HEK293 (cell line): ENCODE results near the gene BPI.

ENCODE experiments used
- CTCF ChIA-PET: fragments of 350-600 bp; formaldehyde crosslinking; extraction: SDS; loops from one replicate; lab custom pipeline; 2021; ENCODE audit warnings: antibody characterized with exemption; lab: Yijun Ruan, JAX
- POLR2A ChIA-PET: fragments of 300-600 bp; formaldehyde crosslinking; extraction: SDS; loops from one replicate; lab custom pipeline; 2020; ENCODE audit warnings: antibody characterized with exemption, inconsistent platforms; lab: Yijun Ruan, JAX
- H3K27ac ChIP-seq: fragments of 200-500 bp; sonication (Bioruptor generic); 2 replicates; pipeline ENCODE4 v1.5.1; 2014; ENCODE audit warnings: low read depth, low read length, control low read depth, inconsistent platforms; ENCODE audit errors: extremely low read depth
- H3K36me3 ChIP-seq, 2 experiments: fragments of 200-500 bp in 1 of 2; sonication (Bioruptor generic) in 1 of 2; 1 replicate in 1 of 2; 2 replicates in 1 of 2; pipeline ENCODE4 v1.5.1; 2014 to 2017; ENCODE audit warnings: inconsistent platforms in 2 of 2, low read length in 2 of 2; ENCODE audit not compliant: control insufficient read depth in 2 of 2, insufficient read depth in 1 of 2
- H3K4me1 ChIP-seq: fragments of 200-500 bp; sonication (Bioruptor generic); 2 replicates; pipeline ENCODE4 v1.5.1; 2014; ENCODE audit warnings: mild to moderate bottlenecking, low read length, inconsistent platforms; ENCODE audit not compliant: control insufficient read depth, insufficient read depth
- H3K4me3 ChIP-seq: 2 replicates; pipeline ENCODE4 v1.5.1; 2011; ENCODE audit warnings: low read depth, mild to moderate bottlenecking, control low read depth, low read length, moderate library complexity
- H3K9me3 ChIP-seq: fragments of 200-500 bp; sonication (Bioruptor generic); 2 replicates; pipeline ENCODE4 v1.5.1; 2014; ENCODE audit warnings: low read depth, low read length, inconsistent platforms; ENCODE audit not compliant: control insufficient read depth, insufficient read depth
- HOXD13 ChIP-seq: sonication (generic); formaldehyde crosslinking; IDR thresholded peaks from 2 replicates; pipeline ENCODE4 v1.8.0; 2022; ENCODE audit warnings: missing genetic modification reagents, borderline replicate concordance
- KLF1 ChIP-seq: fragments of 450-650 bp; formaldehyde crosslinking; IDR thresholded peaks from 2 replicates; pipeline ENCODE4 v1.5.1; 2016; ENCODE audit warnings: missing biosample characterization, missing genetic modification characterization
- OSR2 ChIP-seq: fragments of 450-650 bp; formaldehyde crosslinking; IDR thresholded peaks from 2 replicates; pipeline ENCODE4 v1.5.1; 2016; ENCODE audit warnings: missing biosample characterization, missing genetic modification characterization
- ZBTB48 ChIP-seq: fragments of 450-650 bp; formaldehyde crosslinking; IDR thresholded peaks from 2 replicates; pipeline ENCODE4 v1.5.1; 2016; ENCODE audit warnings: missing biosample characterization, missing genetic modification characterization
- ZFP3 ChIP-seq: fragments of 450-650 bp; formaldehyde crosslinking; IDR thresholded peaks from 2 replicates; pipeline ENCODE4 v1.5.1; 2016; ENCODE audit warnings: low read depth, missing biosample characterization, missing genetic modification characterization
- ZIC2 ChIP-seq: fragments of 450-650 bp; formaldehyde crosslinking; IDR thresholded peaks from 2 replicates; pipeline ENCODE4 v1.5.1; 2016; ENCODE audit warnings: missing biosample characterization, missing genetic modification characterization
- ZNF211 ChIP-seq: fragments of 450-650 bp; formaldehyde crosslinking; IDR thresholded peaks from 2 replicates; pipeline ENCODE4 v1.5.1; 2016; ENCODE audit warnings: low read depth, missing biosample characterization, missing genetic modification characterization
- ZNF416 ChIP-seq: fragments of 450-650 bp; formaldehyde crosslinking; IDR thresholded peaks from 2 replicates; pipeline ENCODE4 v1.5.1; 2016; ENCODE audit warnings: missing biosample characterization, missing genetic modification characterization
- ZNF521 ChIP-seq: fragments of 450-650 bp; formaldehyde crosslinking; IDR thresholded peaks from 2 replicates; pipeline ENCODE4 v1.5.1; 2017; ENCODE audit warnings: missing biosample characterization, mild to moderate bottlenecking, missing genetic modification characterization
- ZNF530 ChIP-seq: fragments of 450-650 bp; formaldehyde crosslinking; IDR thresholded peaks from 2 replicates; pipeline ENCODE4 v1.5.1; 2016; ENCODE audit warnings: low read depth, missing biosample characterization, missing genetic modification characterization
- ZNF544 ChIP-seq: fragments of 450-650 bp; formaldehyde crosslinking; IDR thresholded peaks from 2 replicates; pipeline ENCODE4 v1.5.0; 2017; ENCODE audit warnings: missing biosample characterization, missing genetic modification characterization
- ZNF548 ChIP-seq: fragments of 450-650 bp; formaldehyde crosslinking; IDR thresholded peaks from 2 replicates; pipeline ENCODE4 v1.5.1; 2016; ENCODE audit warnings: missing biosample characterization, missing genetic modification characterization
- ZNF561 ChIP-seq: fragments of 450-650 bp; IDR thresholded peaks from 2 replicates; pipeline ENCODE4 v1.5.1; 2018; ENCODE audit warnings: missing biosample characterization, missing genetic modification characterization, borderline replicate concordance
- ZNF600 ChIP-seq: fragments of 450-650 bp; formaldehyde crosslinking; IDR thresholded peaks from 2 replicates; pipeline ENCODE4 v1.5.1; 2016; ENCODE audit warnings: missing biosample characterization, missing genetic modification characterization
- ZNF623 ChIP-seq: fragments of 450-650 bp; formaldehyde crosslinking; IDR thresholded peaks from 2 replicates; pipeline ENCODE4 v1.5.1; 2016; ENCODE audit warnings: missing biosample characterization, missing genetic modification characterization
- ZNF654 ChIP-seq: fragments of 450-650 bp; formaldehyde crosslinking; IDR thresholded peaks from 2 replicates; pipeline ENCODE4 v1.5.1; 2016; ENCODE audit warnings: low read depth, missing biosample characterization, missing genetic modification characterization
- ZNF76 ChIP-seq: fragments of 450-650 bp; formaldehyde crosslinking; IDR thresholded peaks from 2 replicates; pipeline ENCODE4; 2016; ENCODE audit warnings: low read depth, missing biosample characterization, missing genetic modification characterization, borderline replicate concordance
- TF ChIP-seq, protein P1 (sequence below): fragments of 450-650 bp; formaldehyde crosslinking; optimal IDR thresholded peaks from 2 replicates; pipeline ENCODE3; 2016; ENCODE audit warnings: missing biosample characterization, mild to moderate bottlenecking, missing genetic modification characterization
- TF ChIP-seq, protein P2 (sequence below): fragments of 450-650 bp; formaldehyde crosslinking; IDR thresholded peaks from 2 replicates; pipeline ENCODE4 v1.5.1; 2016; ENCODE audit warnings: missing biosample characterization, missing genetic modification characterization, borderline replicate concordance
- TF ChIP-seq, protein P3 (sequence below): fragments of 450-650 bp; formaldehyde crosslinking; IDR thresholded peaks from 2 replicates; pipeline ENCODE4 v1.5.1; 2016; ENCODE audit warnings: missing biosample characterization, missing genetic modification characterization
- TF ChIP-seq, protein P4 (sequence below): fragments of 450-650 bp; formaldehyde crosslinking; IDR thresholded peaks from 2 replicates; pipeline ENCODE4; 2016; ENCODE audit warnings: missing biosample characterization, missing genetic modification characterization
- TF ChIP-seq, protein P5 (sequence below): fragments of 450-650 bp; formaldehyde crosslinking; IDR thresholded peaks from 2 replicates; pipeline ENCODE4 v1.5.1; 2016; ENCODE audit warnings: missing biosample characterization, missing genetic modification characterization

Gene BPI

DNA sequence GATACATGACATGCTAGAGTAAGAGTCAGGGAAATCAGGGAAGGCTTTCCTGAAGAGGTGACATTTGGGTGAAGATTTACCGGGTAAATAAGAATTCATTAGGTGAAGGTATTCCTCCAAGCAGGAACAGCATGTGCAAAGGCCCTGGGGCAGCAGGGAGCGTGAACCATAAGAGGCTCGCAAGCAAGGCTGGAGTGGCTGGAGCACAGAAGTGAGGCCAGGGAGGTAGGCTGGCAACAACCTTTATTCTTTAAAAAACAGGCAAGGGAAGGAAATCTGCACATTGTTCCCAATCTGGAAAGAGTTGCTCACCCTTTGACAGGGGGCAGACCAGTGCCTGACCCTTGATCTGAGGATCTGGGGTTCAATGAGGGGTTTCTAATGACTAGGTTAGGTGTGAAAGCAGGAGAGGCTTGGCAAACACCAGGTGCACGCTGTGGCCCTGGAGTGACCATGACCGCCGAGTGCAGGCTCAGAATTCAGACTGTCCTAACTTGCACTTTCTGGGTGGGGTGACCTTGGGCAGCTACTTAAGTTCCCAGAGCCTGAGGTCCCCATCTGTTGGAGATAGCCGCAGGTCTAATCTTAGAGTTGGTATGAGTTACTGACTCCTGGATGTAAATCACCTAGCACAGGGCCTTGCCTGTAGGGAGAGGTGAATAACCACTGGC lies 45.3 kb upstream of the BPI start:
- no peaks in the 10 kb centered on the region for H3K9me3 ChIP-seq
- no peak overlapping the region for H3K4me3 ChIP-seq
- H3K27ac ChIP-seq = no peak overlapping the region
- TF ChIP-seq KLF1 (tag by site-specific recombination) (no peak), HOXD13 (CRISPR knock-in tag) (no peak), ZNF416 (tag by site-specific recombination) (no peak), ZNF623 (tag by site-specific recombination) (peak; percentile 92), ZNF521 (tag by site-specific recombination) (no peak), ZNF561 (tag by site-specific recombination) (no peak), ZNF530 (tag by site-specific recombination) (no peak)
- H3K4me1 ChIP-seq = no peaks in the 10 kb centered on the region
- H3K36me3 ChIP-seq = no peaks in the 10 kb centered on the region
- CTCF ChIA-PET = no interaction called here
- POLR2A ChIA-PET = no interaction called here

DNA sequence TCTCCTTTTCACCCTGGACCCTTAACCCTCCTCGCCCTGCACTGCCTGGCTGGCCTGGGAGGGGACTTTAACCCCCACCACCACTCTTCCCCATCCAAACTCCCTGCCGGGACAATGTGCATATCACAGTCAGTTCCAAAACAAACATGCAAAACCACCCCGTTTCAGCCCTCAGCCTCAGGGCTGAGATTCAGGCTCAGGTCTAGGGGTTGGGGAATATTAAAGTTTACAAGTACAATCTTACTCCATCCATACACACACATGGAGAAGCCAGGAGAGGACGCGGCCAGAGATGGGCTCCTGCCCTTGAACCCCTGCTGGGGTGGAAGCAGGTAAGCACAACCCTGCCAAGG lies 44.0 kb upstream of the BPI start:
- H3K4me3 ChIP-seq = no peak overlapping the region
- H3K4me1 ChIP-seq = no peaks in the 10 kb centered on the region
- TF ChIP-seq, protein P1, sequence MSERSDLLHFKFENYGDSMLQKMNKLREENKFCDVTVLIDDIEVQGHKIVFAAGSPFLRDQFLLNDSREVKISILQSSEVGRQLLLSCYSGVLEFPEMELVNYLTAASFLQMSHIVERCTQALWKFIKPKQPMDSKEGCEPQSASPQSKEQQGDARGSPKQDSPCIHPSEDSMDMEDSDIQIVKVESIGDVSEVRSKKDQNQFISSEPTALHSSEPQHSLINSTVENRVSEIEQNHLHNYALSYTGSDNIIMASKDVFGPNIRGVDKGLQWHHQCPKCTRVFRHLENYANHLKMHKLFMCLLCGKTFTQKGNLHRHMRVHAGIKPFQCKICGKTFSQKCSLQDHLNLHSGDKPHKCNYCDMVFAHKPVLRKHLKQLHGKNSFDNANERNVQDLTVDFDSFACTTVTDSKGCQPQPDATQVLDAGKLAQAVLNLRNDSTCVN (tag by site-specific recombination) = no peak
- TF ChIP-seq ZBTB48 (tag by site-specific recombination) (no peak), ZNF600 (tag by site-specific recombination) (0 out of 2 replicates have a peak, but pooled peaks have one; percentile 21), ZIC2 (tag by site-specific recombination) (peak; percentile 38)
- TF ChIP-seq, protein P2, sequence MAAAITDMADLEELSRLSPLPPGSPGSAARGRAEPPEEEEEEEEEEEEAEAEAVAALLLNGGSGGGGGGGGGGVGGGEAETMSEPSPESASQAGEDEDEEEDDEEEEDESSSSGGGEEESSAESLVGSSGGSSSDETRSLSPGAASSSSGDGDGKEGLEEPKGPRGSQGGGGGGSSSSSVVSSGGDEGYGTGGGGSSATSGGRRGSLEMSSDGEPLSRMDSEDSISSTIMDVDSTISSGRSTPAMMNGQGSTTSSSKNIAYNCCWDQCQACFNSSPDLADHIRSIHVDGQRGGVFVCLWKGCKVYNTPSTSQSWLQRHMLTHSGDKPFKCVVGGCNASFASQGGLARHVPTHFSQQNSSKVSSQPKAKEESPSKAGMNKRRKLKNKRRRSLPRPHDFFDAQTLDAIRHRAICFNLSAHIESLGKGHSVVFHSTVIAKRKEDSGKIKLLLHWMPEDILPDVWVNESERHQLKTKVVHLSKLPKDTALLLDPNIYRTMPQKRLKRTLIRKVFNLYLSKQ (tag by site-specific recombination) = no peak
- H3K27ac ChIP-seq = no peak overlapping the region
- ChIA-PET POLR2A (no interaction called here), CTCF (interaction anchor here (0.6 kb wide), 1 partner anchor 632 kb away, joined by 8 read pairs; no protein-coding TSS in a partner anchor)
- no peaks in the 10 kb centered on the region for H3K9me3 ChIP-seq
- H3K36me3 ChIP-seq = no peaks in the 10 kb centered on the region

DNA sequence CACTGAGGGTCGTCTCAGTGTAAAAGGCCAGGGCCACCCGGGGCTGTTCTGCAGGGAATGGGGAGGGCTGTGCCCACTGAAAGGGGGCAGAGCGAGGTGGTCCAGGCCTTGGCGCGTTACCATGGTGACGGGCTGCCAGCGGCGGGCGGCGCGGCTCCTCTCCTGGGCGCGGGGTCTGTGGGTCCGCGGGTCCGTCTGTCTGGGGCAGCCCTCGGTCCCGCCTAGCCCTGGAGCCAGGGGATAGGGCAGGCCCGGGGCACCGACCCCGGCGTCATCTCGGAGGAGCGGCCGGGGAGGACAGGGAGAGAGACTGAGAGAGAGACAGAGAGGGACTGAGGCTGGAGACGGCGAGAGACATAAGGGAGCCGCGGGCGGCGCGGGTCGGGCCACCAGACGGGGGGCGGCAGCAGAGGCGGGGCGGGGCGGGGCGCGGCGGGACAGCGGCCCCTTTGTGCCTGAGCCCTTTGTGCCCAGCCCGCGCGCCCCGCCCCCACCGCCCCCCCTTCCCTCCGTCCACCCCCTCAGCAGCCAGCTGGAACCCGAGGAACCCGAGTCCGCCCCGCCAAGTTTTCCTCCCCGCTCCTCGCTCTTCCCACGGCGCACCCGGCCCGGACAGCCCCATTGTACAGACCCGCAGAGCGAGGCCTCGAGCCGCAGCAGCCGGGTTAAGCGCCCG lies 43.4 kb upstream of the BPI start, which contains the start of gene KIAA1755:
TSS of gene KIAA1755 (minus strand) at position 358 of the 676 bp plus-strand sequence. CDS start at position 123, 235 bp downstream.
- Histone ChIP-seq H3K4me3 (no peak within 1 kb of the TSS), H3K4me1 (no peaks in the 10 kb centered on the region), H3K27ac (no peak within 1 kb of the TSS), H3K9me3 (no peaks in the 10 kb centered on the region), H3K36me3 (no peaks in the 10 kb centered on the region)
- ChIA-PET POLR2A (no interaction called here), CTCF (interaction anchor here (0.6 kb wide), 2 partner anchors 97 to 633 kb away, joined by 3 to 8 read pairs; no protein-coding TSS in a partner anchor)
- TF ChIP-seq, protein P3, sequence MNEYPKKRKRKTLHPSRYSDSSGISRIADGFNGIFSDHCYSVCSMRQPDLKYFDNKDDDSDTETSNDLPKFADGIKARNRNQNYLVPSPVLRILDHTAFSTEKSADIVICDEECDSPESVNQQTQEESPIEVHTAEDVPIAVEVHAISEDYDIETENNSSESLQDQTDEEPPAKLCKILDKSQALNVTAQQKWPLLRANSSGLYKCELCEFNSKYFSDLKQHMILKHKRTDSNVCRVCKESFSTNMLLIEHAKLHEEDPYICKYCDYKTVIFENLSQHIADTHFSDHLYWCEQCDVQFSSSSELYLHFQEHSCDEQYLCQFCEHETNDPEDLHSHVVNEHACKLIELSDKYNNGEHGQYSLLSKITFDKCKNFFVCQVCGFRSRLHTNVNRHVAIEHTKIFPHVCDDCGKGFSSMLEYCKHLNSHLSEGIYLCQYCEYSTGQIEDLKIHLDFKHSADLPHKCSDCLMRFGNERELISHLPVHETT (tag by site-specific recombination) = no peak
- TF ChIP-seq ZNF548 (tag by site-specific recombination) (no peak), ZNF544 (tag by site-specific recombination) (no peak), OSR2 (tag by site-specific recombination) (no peak), ZNF654 (no peak), ZNF211 (tag by site-specific recombination) (no peak), ZFP3 (tag by site-specific recombination) (no peak), ZNF76 (tag by site-specific recombination) (no peak)
- TF ChIP-seq, protein P4, sequence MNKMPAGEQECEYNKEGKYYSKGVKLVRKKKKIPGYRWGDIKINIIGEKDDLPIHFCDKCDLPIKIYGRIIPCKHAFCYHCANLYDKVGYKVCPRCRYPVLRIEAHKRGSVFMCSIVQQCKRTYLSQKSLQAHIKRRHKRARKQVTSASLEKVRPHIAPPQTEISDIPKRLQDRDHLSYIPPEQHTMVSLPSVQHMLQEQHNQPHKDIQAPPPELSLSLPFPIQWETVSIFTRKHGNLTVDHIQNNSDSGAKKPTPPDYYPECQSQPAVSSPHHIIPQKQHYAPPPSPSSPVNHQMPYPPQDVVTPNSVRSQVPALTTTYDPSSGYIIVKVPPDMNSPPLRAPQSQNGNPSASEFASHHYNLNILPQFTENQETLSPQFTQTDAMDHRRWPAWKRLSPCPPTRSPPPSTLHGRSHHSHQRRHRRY (tag by site-specific recombination) = no peak
- TF ChIP-seq, protein P5, sequence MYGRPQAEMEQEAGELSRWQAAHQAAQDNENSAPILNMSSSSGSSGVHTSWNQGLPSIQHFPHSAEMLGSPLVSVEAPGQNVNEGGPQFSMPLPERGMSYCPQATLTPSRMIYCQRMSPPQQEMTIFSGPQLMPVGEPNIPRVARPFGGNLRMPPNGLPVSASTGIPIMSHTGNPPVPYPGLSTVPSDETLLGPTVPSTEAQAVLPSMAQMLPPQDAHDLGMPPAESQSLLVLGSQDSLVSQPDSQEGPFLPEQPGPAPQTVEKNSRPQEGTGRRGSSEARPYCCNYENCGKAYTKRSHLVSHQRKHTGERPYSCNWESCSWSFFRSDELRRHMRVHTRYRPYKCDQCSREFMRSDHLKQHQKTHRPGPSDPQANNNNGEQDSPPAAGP (tag by site-specific recombination) = no peak
